ENCODE results near the gene HTT.

Gene HTT

DNA sequence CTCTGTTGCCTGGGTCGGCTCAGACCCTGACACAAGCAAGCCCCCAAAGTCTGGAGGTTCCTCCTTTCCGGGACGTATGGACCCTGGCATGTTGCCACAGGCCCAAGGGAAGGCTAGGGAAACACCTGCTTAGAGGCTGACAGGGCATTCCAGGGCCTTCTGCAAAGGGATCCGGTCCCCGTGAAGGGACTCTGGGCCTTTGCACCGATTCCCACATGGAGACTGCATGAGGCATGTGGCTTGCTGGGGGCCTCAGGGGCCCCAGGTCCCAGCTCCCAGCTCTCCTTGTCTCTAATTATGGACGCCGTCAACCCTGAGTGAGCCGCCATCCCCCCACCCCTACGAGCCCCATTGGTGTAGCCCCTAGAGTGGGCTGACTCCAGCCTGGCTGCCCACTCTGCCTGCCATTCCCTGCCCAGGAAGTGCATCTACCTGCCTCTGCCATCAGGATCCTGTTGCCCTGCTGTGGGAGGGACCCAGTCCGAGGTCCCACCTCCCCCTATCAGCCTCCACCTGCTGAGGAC lies 214.2 kb downstream of the HTT start:
- Histone ChIP-seq H3K36me3 (ENCODE audit: control insufficient read depth, insufficient read depth, low read length) (no peaks in the 10 kb centered on the region), H3K27ac (ENCODE audit: low read depth, low read length, severe bottlenecking) (no peak overlapping the region), H3K4me1 (ENCODE audit: control insufficient read depth, insufficient read depth, low read length, poor library complexity, severe bottlenecking) (peaks cover 6% of the 10 kb centered on the region), H3K9me3 (ENCODE audit: control insufficient read depth, low read length) (no peaks in the 10 kb centered on the region), H3K4me3 (ENCODE audit: extremely low read depth, insufficient read depth, low read length, poor library complexity, severe bottlenecking) (no peak overlapping the region)
- 92% methylated on average over 11 of the region's 11 CpGs for WGBS, 2 experiments (ENCODE audit: insufficient coverage in 2 of 2)

DNA sequence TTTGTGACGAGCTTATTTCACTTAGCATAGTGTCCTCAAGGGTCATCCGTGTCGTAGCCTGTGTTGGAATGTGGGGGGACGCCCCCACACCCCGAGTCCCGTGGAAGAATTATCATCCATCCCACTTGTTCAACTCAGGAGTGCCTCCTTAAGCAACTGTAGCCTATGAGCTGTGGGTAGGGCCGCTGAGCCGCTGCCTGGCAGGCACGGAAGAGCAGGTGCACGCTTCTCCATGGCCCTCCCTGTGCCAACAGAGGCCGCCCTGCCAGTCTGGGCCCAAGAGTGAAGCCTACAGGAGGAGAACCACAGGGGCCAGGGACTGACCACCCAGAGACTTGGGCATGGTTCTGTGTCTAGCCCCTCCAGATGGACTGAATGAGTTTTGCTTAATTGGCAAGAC lies 216.0 kb downstream of the HTT start:
- Histone ChIP-seq H3K27ac (ENCODE audit: low read depth, low read length, severe bottlenecking) (no peak overlapping the region), H3K36me3 (ENCODE audit: control insufficient read depth, insufficient read depth, low read length) (peaks cover 5% of the 10 kb centered on the region), H3K9me3 (ENCODE audit: control insufficient read depth, low read length) (no peaks in the 10 kb centered on the region), H3K4me1 (ENCODE audit: control insufficient read depth, insufficient read depth, low read length, poor library complexity, severe bottlenecking) (peaks cover 17% of the 10 kb centered on the region), H3K4me3 (ENCODE audit: extremely low read depth, insufficient read depth, low read length, poor library complexity, severe bottlenecking) (no peak overlapping the region)
- 96 to 99% methylated on average over 10 of the region's 11 CpGs for WGBS, 2 experiments (ENCODE audit: insufficient coverage in 2 of 2)

DNA sequence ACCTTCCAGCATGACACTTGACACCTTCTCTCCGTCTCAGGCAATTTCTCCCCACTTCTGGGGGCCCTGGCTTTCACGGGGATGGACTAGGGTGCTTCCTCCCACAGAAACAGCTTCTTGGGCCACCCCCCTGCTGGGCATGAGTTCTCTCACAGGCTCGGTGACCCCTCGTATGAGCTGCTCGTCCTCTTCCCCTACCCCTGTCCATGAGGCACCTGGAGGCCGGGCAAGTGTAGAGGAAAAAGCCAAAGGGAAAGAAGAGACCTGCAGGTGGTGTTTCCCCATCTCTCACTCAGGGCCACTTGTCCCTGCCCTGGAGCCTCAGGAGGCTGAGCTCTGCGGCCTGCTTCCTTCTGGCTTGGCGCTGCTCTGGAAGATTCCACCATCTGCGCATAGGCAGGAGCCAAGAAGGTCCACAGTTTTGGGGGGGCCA lies 216.4 kb downstream of the HTT start:
- Histone ChIP-seq H3K27ac (ENCODE audit: low read depth, low read length, severe bottlenecking) (no peak overlapping the region), H3K9me3 (ENCODE audit: control insufficient read depth, low read length) (no peaks in the 10 kb centered on the region), H3K4me3 (ENCODE audit: extremely low read depth, insufficient read depth, low read length, poor library complexity, severe bottlenecking) (no peak overlapping the region), H3K4me1 (ENCODE audit: control insufficient read depth, insufficient read depth, low read length, poor library complexity, severe bottlenecking) (peaks cover 15% of the 10 kb centered on the region), H3K36me3 (ENCODE audit: control insufficient read depth, insufficient read depth, low read length) (peaks cover 7% of the 10 kb centered on the region)
- 70 to 92% methylated on average over 6 to 9 of the region's 9 CpGs for WGBS, 2 experiments (ENCODE audit: insufficient coverage in 2 of 2)

DNA sequence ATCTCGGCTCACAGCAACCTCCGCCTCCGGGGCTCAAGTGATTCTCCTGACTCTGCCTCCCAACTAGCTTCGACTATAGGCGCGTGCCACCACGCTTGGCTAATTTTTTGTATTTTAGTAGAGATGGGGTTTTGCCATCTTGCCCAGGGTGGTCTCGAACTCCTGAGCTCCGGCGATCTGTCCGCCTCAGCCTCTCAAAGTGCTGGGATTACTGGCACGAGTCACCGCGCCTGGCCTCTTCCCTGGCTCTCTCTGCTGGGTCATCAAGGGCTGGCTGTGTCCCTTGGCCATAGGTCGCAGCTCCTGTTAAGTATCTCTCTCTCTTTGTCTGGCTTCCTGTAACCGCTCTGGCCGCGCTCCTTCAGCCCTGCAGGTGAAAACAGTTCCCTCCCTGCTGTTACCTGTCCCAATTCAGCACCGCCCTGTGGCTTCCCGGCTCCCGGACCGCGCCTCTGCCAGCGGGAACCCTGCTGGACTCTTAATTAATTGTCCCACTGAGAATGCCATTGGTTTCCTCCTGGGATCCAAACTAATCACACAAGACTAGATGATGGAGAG lies 217.0 kb downstream of the HTT start:
- H3K27ac ChIP-seq (ENCODE audit: low read depth, low read length, severe bottlenecking) = no peak overlapping the region
- 23 to 40% methylated on average over 17 to 24 of the region's 24 CpGs for WGBS, 2 experiments (ENCODE audit: insufficient coverage in 2 of 2)
- peaks cover 11% of the 10 kb centered on the region for H3K4me1 ChIP-seq (ENCODE audit: control insufficient read depth, insufficient read depth, low read length, poor library complexity, severe bottlenecking)
- H3K4me3 ChIP-seq (ENCODE audit: extremely low read depth, insufficient read depth, low read length, poor library complexity, severe bottlenecking) = peak overlapping the region; percentile 69
- H3K36me3 ChIP-seq (ENCODE audit: control insufficient read depth, insufficient read depth, low read length) = peaks cover 7% of the 10 kb centered on the region
- no peaks in the 10 kb centered on the region for H3K9me3 ChIP-seq (ENCODE audit: control insufficient read depth, low read length)

DNA sequence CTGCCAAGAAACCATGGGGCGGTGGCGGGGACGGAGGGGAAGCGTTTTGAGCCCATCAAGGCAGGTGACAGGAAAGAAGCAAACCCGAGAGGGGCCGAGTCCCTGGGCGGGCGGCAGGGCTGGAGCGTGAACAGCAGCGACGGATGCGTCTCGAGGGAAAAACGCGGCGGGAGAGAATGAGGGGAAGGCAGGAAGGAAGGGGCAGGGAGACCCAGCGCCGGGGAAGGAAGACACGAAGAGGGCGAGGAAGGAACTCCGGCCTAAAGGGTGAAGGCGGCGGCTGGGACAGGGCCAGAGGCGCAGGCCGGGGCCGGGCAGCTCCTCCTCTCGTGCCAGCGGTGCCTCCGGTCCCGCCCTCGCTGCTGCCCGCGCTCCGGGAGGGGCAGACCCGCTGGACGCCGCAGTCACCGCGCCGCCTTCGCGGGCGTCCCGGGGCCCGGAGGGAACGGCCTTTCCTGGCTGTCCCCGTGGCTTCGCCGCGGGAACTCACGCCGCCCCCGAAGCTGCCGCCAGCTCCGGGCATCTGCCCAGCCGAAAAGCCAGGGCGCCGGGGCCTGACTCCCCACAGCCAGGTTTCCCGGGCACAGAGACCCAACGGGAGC lies 217.6 kb downstream of the HTT start:
- peaks cover 11% of the 10 kb centered on the region for H3K4me1 ChIP-seq (ENCODE audit: control insufficient read depth, insufficient read depth, low read length, poor library complexity, severe bottlenecking)
- WGBS, 2 experiments (ENCODE audit: insufficient coverage in 2 of 2) = 0 to 1% methylated on average over 54 to 58 of the region's 60 CpGs
- H3K4me3 ChIP-seq (ENCODE audit: extremely low read depth, insufficient read depth, low read length, poor library complexity, severe bottlenecking) = peak overlapping the region; percentile 69
- peaks cover 7% of the 10 kb centered on the region for H3K36me3 ChIP-seq (ENCODE audit: control insufficient read depth, insufficient read depth, low read length)
- H3K9me3 ChIP-seq (ENCODE audit: control insufficient read depth, low read length) = no peaks in the 10 kb centered on the region
- H3K27ac ChIP-seq (ENCODE audit: low read depth, low read length, severe bottlenecking) = peak overlapping the region; percentile 53

- 0% methylated on average over 45 to 62 of the region's 121 CpGs for WGBS, 2 experiments (ENCODE audit: insufficient coverage in 2 of 2)
- Histone ChIP-seq H3K4me3 (ENCODE audit: extremely low read depth, insufficient read depth, low read length, poor library complexity, severe bottlenecking) (peak within 1 kb of the TSS; percentile 72), H3K9me3 (ENCODE audit: control insufficient read depth, low read length) (no peaks in the 10 kb centered on the region), H3K27ac (ENCODE audit: low read depth, low read length, severe bottlenecking) (peak within 1 kb of the TSS; percentile 63), H3K4me1 (ENCODE audit: control insufficient read depth, insufficient read depth, low read length, poor library complexity, severe bottlenecking) (peaks cover 11% of the 10 kb centered on the region), H3K36me3 (ENCODE audit: control insufficient read depth, insufficient read depth, low read length) (peaks cover 14% of the 10 kb centered on the region)
These were observed 218.3 kb downstream of the HTT start, which contains the start of gene RGS12 for GRCh38 chr4:3292571-3293400. Gene RGS12, plus strand, starts transcription at chr4:3293021. Its CDS starts 23,150 bp downstream, at chr4:3316171.
